OCI-LY3 (cell line): ENCODE results near the gene HBG2.

ENCODE experiments used
- H2AFZ ChIP-seq: fragments of 200-600, 300-600 bp; shearing (Covaris generic); 2 replicates; pipeline ENCODE4 v1.6.0; 2014; ENCODE audit warnings: antibody characterized with exemption, low read depth, low read length
- H3K27ac ChIP-seq: fragments of 200-600, 300-600 bp; sonication (generic); 2 replicates; pipeline ENCODE4 v1.5.1; 2014; ENCODE audit warnings: mild to moderate bottlenecking, low read length, moderate library complexity, mixed read lengths
- H3K27me3 ChIP-seq: fragments of 200-600, 300-600 bp; sonication (generic); 2 replicates; pipeline ENCODE4 v1.6.1; 2014; ENCODE audit warnings: low read depth, low read length, mixed read lengths
- H3K36me3 ChIP-seq: fragments of 200-600, 300-600 bp; sonication (generic); replicated peaks from 2 replicates; pipeline ENCODE3; 2014; ENCODE audit warnings: low read depth, low read length, mixed read lengths
- H3K4me1 ChIP-seq: fragments of 300-600, 200-600 bp; sonication (generic); 2 replicates; pipeline ENCODE4 v1.6.1; 2014; ENCODE audit warnings: low read length, mixed read lengths
- H3K4me2 ChIP-seq: fragments of 200-600, 300-600 bp; sonication (generic); 2 replicates; pipeline ENCODE4 v1.6.1; 2014; ENCODE audit warnings: low read length, mixed read lengths
- H3K4me3 ChIP-seq: fragments of 300-600, 200-600 bp; sonication (generic); 2 replicates; pipeline ENCODE4 v1.5.1; 2014; ENCODE audit warnings: antibody characterized with exemption, mild to moderate bottlenecking, low read length, moderate library complexity
- H3K79me2 ChIP-seq: fragments of 300-600, 200-600 bp; shearing (Covaris generic); 2 replicates; pipeline ENCODE4 v1.6.1; 2014; ENCODE audit warnings: mild to moderate bottlenecking, low read length, mixed read lengths
- H3K9ac ChIP-seq: fragments of 300-600, 200-600 bp; shearing (Covaris generic); 2 replicates; pipeline ENCODE4 v1.6.0; 2014; ENCODE audit warnings: mild to moderate bottlenecking, low read length, moderate library complexity
- H3K9me3 ChIP-seq: fragments of 200-600, 300-600 bp; shearing (Covaris generic); 2 replicates; pipeline ENCODE4 v1.6.1; 2014; ENCODE audit warnings: low read length, mixed read lengths; ENCODE audit not compliant: insufficient read depth
- H4K20me1 ChIP-seq: fragments of 200-600, 300-600 bp; sonication (generic); 2 replicates; pipeline ENCODE4 v1.6.1; 2016; ENCODE audit warnings: low read length, mixed read lengths; ENCODE audit not compliant: insufficient read depth
- EZH2phosphoT487 ChIP-seq: fragments of 200-600 bp; shearing (Covaris generic); IDR thresholded peaks from 2 replicates; pipeline ENCODE4 v1.6.1; 2018; ENCODE audit warnings: antibody characterized with exemption, mixed run types, low read depth
- TF ChIP-seq, protein P1 (sequence below): fragments of 200-600, 300-600 bp; sonication (generic); IDR thresholded peaks from 2 replicates; pipeline ENCODE4 v1.5.1; 2014; ENCODE audit warnings: antibody characterized with exemption, low read length, low read depth

The HBG2 gene

DNA sequence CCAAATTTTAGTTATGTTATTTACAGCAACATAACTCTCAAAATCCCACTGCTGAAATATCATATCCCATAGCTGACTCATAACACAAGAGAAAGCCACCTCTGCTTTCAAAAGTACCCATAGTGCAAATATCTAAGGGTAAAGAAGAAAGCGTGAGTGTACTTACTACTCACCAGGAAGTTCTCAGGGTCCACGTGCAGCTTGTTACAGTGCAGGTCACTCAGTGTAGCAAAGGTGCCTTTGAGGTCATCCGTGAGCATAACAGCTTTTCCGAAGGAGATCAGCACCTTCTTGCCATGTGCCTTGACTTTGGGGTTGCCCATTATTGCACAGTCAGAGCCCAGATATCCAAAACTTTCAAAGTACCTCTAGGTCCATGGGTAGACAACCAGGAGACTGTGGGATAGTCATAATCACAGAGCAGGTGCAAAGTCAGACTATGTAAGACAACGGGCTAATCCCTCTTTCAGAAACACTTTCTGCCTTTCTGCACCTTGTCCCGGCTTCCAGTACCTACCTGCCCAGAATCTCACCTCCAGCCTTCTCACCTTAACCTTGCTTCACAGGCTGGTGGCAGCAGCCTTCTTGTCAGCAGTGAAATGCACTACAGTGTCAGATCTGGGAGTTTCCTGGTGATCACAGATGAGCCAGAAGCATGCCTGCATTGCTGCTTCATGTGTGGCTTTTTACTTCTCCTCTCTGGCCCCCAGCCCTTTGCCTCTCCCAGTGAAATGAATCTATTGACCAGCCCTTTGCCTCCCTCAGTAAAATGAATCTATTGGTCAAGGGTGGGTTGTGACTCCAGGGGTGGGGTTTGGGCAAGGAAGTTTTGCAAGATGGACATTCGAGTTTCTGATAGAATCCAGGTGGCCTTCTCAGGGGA lies 11.4 kb downstream of the HBG2 start:
- Histone ChIP-seq H3K4me1 (peaks cover 4% of the 10 kb centered on the region), H4K20me1 (no peaks in the 10 kb centered on the region), H3K9ac (no peak overlapping the region), H3K79me2 (no peaks in the 10 kb centered on the region), H3K27ac (no peak overlapping the region), H2AFZ (no peak overlapping the region), H3K27me3 (no peaks in the 10 kb centered on the region), H3K36me3 (no peaks in the 10 kb centered on the region), H3K4me3 (no peak overlapping the region), H3K4me2 (peak overlapping the region; percentile 7; the same call in 1 of the 2 replicates), H3K9me3 (no peaks in the 10 kb centered on the region)
- TF ChIP-seq, protein P1, sequence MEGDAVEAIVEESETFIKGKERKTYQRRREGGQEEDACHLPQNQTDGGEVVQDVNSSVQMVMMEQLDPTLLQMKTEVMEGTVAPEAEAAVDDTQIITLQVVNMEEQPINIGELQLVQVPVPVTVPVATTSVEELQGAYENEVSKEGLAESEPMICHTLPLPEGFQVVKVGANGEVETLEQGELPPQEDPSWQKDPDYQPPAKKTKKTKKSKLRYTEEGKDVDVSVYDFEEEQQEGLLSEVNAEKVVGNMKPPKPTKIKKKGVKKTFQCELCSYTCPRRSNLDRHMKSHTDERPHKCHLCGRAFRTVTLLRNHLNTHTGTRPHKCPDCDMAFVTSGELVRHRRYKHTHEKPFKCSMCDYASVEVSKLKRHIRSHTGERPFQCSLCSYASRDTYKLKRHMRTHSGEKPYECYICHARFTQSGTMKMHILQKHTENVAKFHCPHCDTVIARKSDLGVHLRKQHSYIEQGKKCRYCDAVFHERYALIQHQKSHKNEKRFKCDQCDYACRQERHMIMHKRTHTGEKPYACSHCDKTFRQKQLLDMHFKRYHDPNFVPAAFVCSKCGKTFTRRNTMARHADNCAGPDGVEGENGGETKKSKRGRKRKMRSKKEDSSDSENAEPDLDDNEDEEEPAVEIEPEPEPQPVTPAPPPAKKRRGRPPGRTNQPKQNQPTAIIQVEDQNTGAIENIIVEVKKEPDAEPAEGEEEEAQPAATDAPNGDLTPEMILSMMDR, result no peak
- TF ChIP-seq EZH2phosphoT487, result no peak

DNA sequence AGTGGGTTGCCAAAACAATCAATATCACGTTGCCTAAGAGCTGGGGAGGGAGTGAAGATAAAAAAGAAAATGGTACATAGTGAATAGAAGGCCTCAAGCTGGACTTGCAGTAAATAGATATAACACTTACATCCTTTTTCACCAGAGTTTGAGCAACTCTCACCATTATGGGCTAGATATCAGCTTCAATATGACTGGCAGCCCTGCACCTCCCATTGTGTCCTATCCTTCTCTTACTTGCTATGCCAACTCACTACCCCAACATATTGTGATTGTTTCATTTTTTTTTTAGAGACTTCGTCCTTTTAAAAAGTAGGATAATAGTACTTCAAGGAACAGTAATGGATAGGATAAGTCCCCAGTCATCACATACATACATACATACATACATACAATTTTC lies 12.4 kb downstream of the HBG2 start:
- Histone ChIP-seq H3K79me2 (no peaks in the 10 kb centered on the region), H3K9ac (no peak overlapping the region), H3K27me3 (no peaks in the 10 kb centered on the region), H3K4me2 (no peak overlapping the region), H3K9me3 (no peaks in the 10 kb centered on the region), H3K36me3 (no peaks in the 10 kb centered on the region), H3K4me3 (no peak overlapping the region), H3K27ac (no peak overlapping the region), H3K4me1 (peaks cover 4% of the 10 kb centered on the region), H2AFZ (no peak overlapping the region), H4K20me1 (no peaks in the 10 kb centered on the region)
- TF ChIP-seq, protein P1, result no peak
- TF ChIP-seq EZH2phosphoT487, result no peak

DNA sequence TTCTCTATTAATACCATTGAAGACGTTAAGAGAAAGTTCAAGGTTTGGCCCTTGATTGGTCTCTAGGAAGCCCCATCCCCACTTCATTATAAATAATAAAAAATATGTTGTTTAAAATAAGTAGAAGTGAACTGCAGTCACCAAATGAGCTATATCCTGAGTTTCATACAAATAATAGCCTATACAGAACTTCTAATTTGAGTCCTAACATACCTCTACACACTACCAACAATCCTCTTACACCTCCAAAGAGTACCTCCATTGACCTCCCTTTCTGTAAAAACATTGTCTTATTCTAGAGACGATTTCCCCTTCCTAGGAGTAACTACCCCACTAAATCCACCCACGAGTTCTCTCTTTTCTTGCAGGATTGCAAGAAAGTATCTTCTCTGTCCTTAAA lies 13.1 kb downstream of the HBG2 start:
- no peaks in the 10 kb centered on the region for H3K36me3 ChIP-seq
- H3K79me2 ChIP-seq, result no peaks in the 10 kb centered on the region
- no peak overlapping the region for H3K4me3 ChIP-seq
- no peak for TF ChIP-seq EZH2phosphoT487
- TF ChIP-seq, protein P1, result no peak
- H3K4me1 ChIP-seq, result peaks cover 4% of the 10 kb centered on the region
- H4K20me1 ChIP-seq, result no peaks in the 10 kb centered on the region
- no peaks in the 10 kb centered on the region for H3K9me3 ChIP-seq
- no peak overlapping the region for H3K9ac ChIP-seq
- H3K27me3 ChIP-seq, result no peaks in the 10 kb centered on the region
- H3K4me2 ChIP-seq, result no peak overlapping the region
- H2AFZ ChIP-seq, result no peak overlapping the region
- H3K27ac ChIP-seq, result no peak overlapping the region

DNA sequence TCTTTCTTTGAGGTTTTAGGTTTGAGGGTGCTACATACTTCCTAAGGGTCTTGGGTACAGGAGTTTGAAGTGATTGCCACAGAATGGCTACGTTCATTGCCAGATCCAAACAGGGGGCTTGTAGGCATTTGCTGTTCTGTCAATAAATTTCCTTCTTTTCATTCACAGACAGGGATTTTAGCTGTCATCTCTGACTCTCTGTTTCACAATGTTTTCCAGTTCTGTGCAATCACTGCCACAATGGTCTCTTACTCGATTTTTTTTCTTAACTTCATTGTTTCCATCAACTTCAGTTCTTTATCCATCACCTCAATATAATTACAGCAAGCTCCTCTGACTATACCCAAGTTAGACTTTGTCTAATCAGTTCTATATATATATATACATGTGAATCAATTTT lies 14.1 kb downstream of the HBG2 start:
- Histone ChIP-seq H3K27me3 (no peaks in the 10 kb centered on the region), H3K27ac (no peak overlapping the region), H3K79me2 (no peaks in the 10 kb centered on the region), H3K36me3 (no peaks in the 10 kb centered on the region), H3K4me1 (peaks cover 4% of the 10 kb centered on the region), H3K4me2 (no peak overlapping the region), H3K9me3 (no peaks in the 10 kb centered on the region), H3K9ac (no peak overlapping the region), H4K20me1 (no peaks in the 10 kb centered on the region), H2AFZ (no peak overlapping the region), H3K4me3 (no peak overlapping the region)
- TF ChIP-seq EZH2phosphoT487, result no peak
- TF ChIP-seq, protein P1, result no peak
